HepG2 (cell line): ENCODE results near the gene HPDL. TPM values are rescaled to one million over a fixed set of nuclear protein-coding genes. Genes with fewer than 3 reads are reported as not detected.

Experiments
- AFF4 ChIP-seq: sonication (generic); formaldehyde crosslinking; IDR thresholded peaks from 2 replicates; pipeline ENCODE4 v1.4.0; 2020; ENCODE audit warnings: missing genetic modification reagents
- ATF6 ChIP-seq: sonication (generic); formaldehyde crosslinking; conservative IDR thresholded peaks from 2 replicates; pipeline ENCODE4 v1.4.0; 2020; ENCODE audit warnings: missing genetic modification reagents
- BHLHE40 ChIP-seq: IDR thresholded peaks from 2 replicates; pipeline ENCODE4 v1.6.1; 2011; ENCODE audit warnings: low read length, improper control_type of control experiment
- ETS1 ChIP-seq: sonication (generic); formaldehyde crosslinking; IDR thresholded peaks from 2 replicates; pipeline ENCODE4 v1.4.0; 2020; ENCODE audit warnings: missing genetic modification reagents
- EZH2 ChIP-seq: conservative IDR thresholded peaks from 2 replicates; pipeline ENCODE4 v1.6.1; 2012; ENCODE audit warnings: mild to moderate bottlenecking, low read depth, low read length, moderate library complexity
- FOXP1 ChIP-seq, 2 experiments: fragments of 450-650 bp in 1 of 2; IDR thresholded peaks; 2 replicates each; pipeline ENCODE4 v1.6.1; 2017 to 2018; ENCODE audit warnings: antibody characterized with exemption in 1 of 2
- HOXA5 ChIP-seq: sonication (generic); formaldehyde crosslinking; IDR thresholded peaks from 2 replicates; pipeline ENCODE4 v1.4.0; 2020; ENCODE audit warnings: missing genetic modification reagents
- IKZF1 ChIP-seq: fragments of 450-650 bp; IDR thresholded peaks from 2 replicates; pipeline ENCODE4 v1.7.1; 2016
- MAFF ChIP-seq: IDR thresholded peaks from 2 replicates; pipeline ENCODE4 v1.6.1; 2011; ENCODE audit warnings: low read depth, low read length, improper control_type of control experiment
- NR2C2 ChIP-seq: sonication (generic); formaldehyde crosslinking; IDR thresholded peaks from 2 replicates; pipeline ENCODE4 v1.4.0; 2020; ENCODE audit warnings: missing genetic modification reagents, mild to moderate bottlenecking, moderate library complexity, borderline replicate concordance
- PPARG ChIP-seq: conservative IDR thresholded peaks from 2 replicates; pipeline ENCODE4 v1.6.1; 2016; ENCODE audit warnings: missing biosample characterization, missing genetic modification reagents
- SSRP1 ChIP-seq: IDR thresholded peaks from 2 replicates; pipeline ENCODE4 v1.6.1; 2016; ENCODE audit warnings: control low read depth
- TBL1XR1 ChIP-seq: fragments of 150-350 bp; IDR thresholded peaks from 2 replicates; pipeline ENCODE4 v1.6.1; 2014; ENCODE audit warnings: borderline replicate concordance, low read length; ENCODE audit not compliant: partially characterized antibody
- YEATS2 ChIP-seq: sonication (generic); formaldehyde crosslinking; IDR thresholded peaks from 2 replicates; pipeline ENCODE4 v1.4.0; 2020; ENCODE audit warnings: missing genetic modification reagents, borderline replicate concordance
- ZBTB26 ChIP-seq: IDR thresholded peaks from 2 replicates; pipeline ENCODE4 v1.6.1; 2016; ENCODE audit warnings: missing compliant biosample characterization, missing genetic modification reagents, borderline replicate concordance
- ZFP82 ChIP-seq: sonication (generic); formaldehyde crosslinking; IDR thresholded peaks from 2 replicates; pipeline ENCODE4 v1.5.1; 2020; ENCODE audit warnings: mild to moderate bottlenecking, missing genetic modification reagents, borderline replicate concordance
- ZIK1 ChIP-seq: sonication (generic); formaldehyde crosslinking; IDR thresholded peaks from 2 replicates; pipeline ENCODE4 v1.5.0; 2020; ENCODE audit warnings: mild to moderate bottlenecking, low read depth, missing genetic modification reagents, borderline replicate concordance
- ZNF10 ChIP-seq: sonication (generic); formaldehyde crosslinking; IDR thresholded peaks from 2 replicates; pipeline ENCODE4 v1.4.0; 2020; ENCODE audit warnings: mild to moderate bottlenecking, low read depth, missing genetic modification reagents, borderline replicate concordance
- ZNF431 ChIP-seq: sonication (generic); formaldehyde crosslinking; IDR thresholded peaks from 2 replicates; pipeline ENCODE4 v1.9.0; 2022; ENCODE audit warnings: missing genetic modification reagents, low read depth, mild to moderate bottlenecking, borderline replicate concordance
- ZNF570 ChIP-seq: sonication (generic); formaldehyde crosslinking; IDR thresholded peaks from 2 replicates; pipeline ENCODE4 v1.4.0; 2020; ENCODE audit warnings: mild to moderate bottlenecking, missing genetic modification reagents, borderline replicate concordance
- ZNF749 ChIP-seq: sonication (generic); formaldehyde crosslinking; IDR thresholded peaks from 2 replicates; pipeline ENCODE4 v1.8.0; 2022; ENCODE audit warnings: mild to moderate bottlenecking, missing genetic modification reagents, moderate library complexity, borderline replicate concordance
- polyA plus RNA-seq, 8 experiments: library from polyadenylated mRNA; depleted of rRNA in 3 of 8; stranded (reverse) in 7 of 8; unstranded in 1 of 8; fragments of >200 nt; fragmentation: Illumina TruSeq in 4 of 8; extraction: Trizol in 4 of 8; gene quantifications; 2 replicates each; pipeline versions ENCODE4 v1.2.1 to v1.2.3, GENCODE V29; 2011 to 2016; ENCODE audit warnings: low read depth in 4 of 8, missing spikeins in 1 of 8, mixed read lengths in 1 of 8; ENCODE audit not compliant: insufficient read depth in 1 of 8
- total RNA-seq, 5 experiments: library from RNA; depleted of rRNA; stranded (reverse); fragments of >200 nt; fragmentation: Illumina TruSeq; extraction: Trizol; gene quantifications; 2 replicates each; pipeline ENCODE4 v1.2.3, GENCODE V29; 2016; ENCODE audit warnings: low read depth in 1 of 5

Gene HPDL
- total and polyA plus RNA-seq, 2 of the 13 experiments (the other 11 are each of a cell fraction or from before 2014, with no cell fraction given): not detected

- TF ChIP-seq ETS1 (CRISPR knock-in tag) (no peak; the same call in 1 of the 2 replicates), ATF6 (CRISPR knock-in tag) (no peak), SSRP1 (CRISPR knock-in tag) (no peak), ZNF10 (no peak), PPARG (CRISPR knock-in tag) (0 out of 2 replicates have a peak, but pooled peaks have one; percentile 4), EZH2 (no peak), ZNF431 (CRISPR knock-in tag) (peak; percentile 20; the same call in 1 of the 2 replicates), YEATS2 (CRISPR knock-in tag) (peak; percentile 87), FOXP1 (IDR thresholded peaks at IDR 0.05) (no peak), FOXP1 (CRISPR knock-in tag; IDR thresholded peaks at IDR 0.05) (no peak), AFF4 (CRISPR knock-in tag) (no peak), ZNF749 (CRISPR knock-in tag) (peak; percentile 85; the same call in 1 of the 2 replicates), ZIK1 (no peak), NR2C2 (CRISPR knock-in tag) (peak; percentile 88), ZBTB26 (CRISPR knock-in tag) (no peak; the same call in 1 of the 2 replicates), ZNF570 (CRISPR knock-in tag) (no peak), HOXA5 (CRISPR knock-in tag) (peak; percentile 80), BHLHE40 (no peak), IKZF1 (no peak), ZFP82 (CRISPR knock-in tag) (peak; percentile 54; the same call in 1 of the 2 replicates), MAFF (no peak), TBL1XR1 (peak; percentile 23)
Measured at GRCh38 chr1:45339789-45340558, 13.3 kb downstream of the HPDL start, which contains the start of the genes MUTYH and TOE1 (continued).
